ENCODE data around the gene ABR.

DNA sequence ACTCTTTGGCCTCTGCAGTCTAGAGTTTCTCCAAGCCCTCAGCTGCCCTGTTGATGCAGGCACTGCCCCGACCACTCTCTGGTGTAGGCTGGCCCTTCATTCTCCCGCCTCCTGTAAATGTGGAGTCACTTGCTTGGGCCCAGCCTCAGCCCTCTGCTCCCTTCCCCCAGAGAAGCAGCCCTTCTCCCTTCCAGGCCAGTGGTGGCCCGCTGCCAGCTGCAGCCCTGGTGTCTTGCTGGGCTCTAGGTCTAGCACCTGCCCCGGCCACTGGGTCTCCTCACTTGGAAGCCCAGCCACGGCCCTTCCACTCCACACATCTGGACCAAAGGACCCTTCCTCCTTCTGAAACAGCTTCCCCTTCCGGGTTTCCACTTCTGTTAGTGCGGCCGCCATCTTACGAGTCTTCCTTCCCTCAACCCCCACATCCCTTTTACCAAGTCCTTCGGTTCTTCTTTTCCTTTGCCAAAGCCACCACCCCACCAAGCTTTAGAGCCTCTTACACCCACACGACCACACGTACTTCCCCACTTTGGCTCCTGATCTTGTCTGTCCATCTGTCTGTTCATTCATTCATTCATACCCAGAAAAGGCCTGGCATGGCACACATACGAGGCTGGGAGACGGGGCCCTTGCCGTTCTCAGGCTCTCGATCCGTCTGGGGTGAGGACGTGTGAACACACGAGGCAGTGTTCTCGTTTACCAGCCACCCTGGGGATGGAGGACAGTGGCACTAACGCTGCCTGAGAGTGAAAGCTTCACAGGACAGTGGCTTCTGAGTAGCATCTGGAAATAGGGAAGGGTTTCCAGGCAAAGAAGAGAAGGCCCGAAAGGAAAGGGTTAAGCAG, 68.0 kb downstream of the ABR start:
- TF ChIP-seq, protein P1, sequence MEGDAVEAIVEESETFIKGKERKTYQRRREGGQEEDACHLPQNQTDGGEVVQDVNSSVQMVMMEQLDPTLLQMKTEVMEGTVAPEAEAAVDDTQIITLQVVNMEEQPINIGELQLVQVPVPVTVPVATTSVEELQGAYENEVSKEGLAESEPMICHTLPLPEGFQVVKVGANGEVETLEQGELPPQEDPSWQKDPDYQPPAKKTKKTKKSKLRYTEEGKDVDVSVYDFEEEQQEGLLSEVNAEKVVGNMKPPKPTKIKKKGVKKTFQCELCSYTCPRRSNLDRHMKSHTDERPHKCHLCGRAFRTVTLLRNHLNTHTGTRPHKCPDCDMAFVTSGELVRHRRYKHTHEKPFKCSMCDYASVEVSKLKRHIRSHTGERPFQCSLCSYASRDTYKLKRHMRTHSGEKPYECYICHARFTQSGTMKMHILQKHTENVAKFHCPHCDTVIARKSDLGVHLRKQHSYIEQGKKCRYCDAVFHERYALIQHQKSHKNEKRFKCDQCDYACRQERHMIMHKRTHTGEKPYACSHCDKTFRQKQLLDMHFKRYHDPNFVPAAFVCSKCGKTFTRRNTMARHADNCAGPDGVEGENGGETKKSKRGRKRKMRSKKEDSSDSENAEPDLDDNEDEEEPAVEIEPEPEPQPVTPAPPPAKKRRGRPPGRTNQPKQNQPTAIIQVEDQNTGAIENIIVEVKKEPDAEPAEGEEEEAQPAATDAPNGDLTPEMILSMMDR (IDR thresholded peaks at IDR 0.05; ENCODE audit: insufficient read depth, low read length) = no peak
- TF ChIP-seq POLR2AphosphoS5 (IDR thresholded peaks at IDR 0.05; ENCODE audit: low read depth) = no peak
- TF ChIP-seq, protein P2, sequence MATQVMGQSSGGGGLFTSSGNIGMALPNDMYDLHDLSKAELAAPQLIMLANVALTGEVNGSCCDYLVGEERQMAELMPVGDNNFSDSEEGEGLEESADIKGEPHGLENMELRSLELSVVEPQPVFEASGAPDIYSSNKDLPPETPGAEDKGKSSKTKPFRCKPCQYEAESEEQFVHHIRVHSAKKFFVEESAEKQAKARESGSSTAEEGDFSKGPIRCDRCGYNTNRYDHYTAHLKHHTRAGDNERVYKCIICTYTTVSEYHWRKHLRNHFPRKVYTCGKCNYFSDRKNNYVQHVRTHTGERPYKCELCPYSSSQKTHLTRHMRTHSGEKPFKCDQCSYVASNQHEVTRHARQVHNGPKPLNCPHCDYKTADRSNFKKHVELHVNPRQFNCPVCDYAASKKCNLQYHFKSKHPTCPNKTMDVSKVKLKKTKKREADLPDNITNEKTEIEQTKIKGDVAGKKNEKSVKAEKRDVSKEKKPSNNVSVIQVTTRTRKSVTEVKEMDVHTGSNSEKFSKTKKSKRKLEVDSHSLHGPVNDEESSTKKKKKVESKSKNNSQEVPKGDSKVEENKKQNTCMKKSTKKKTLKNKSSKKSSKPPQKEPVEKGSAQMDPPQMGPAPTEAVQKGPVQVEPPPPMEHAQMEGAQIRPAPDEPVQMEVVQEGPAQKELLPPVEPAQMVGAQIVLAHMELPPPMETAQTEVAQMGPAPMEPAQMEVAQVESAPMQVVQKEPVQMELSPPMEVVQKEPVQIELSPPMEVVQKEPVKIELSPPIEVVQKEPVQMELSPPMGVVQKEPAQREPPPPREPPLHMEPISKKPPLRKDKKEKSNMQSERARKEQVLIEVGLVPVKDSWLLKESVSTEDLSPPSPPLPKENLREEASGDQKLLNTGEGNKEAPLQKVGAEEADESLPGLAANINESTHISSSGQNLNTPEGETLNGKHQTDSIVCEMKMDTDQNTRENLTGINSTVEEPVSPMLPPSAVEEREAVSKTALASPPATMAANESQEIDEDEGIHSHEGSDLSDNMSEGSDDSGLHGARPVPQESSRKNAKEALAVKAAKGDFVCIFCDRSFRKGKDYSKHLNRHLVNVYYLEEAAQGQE (IDR thresholded peaks at IDR 0.05; ENCODE audit: insufficient replicate concordance, low read depth) = no peak
- TF ChIP-seq GABPA (IDR thresholded peaks at IDR 0.05; ENCODE audit: low read depth) = no peak
- no peak for TF ChIP-seq SPI1 (IDR thresholded peaks at IDR 0.05; ENCODE audit: borderline replicate concordance, low read depth)

Data from HL-60 (cell line).